HG03280 (cell line): Measurements from ENCODE around the gene NEO1.

Source experiments
- ATAC-seq: cut with Tn5 transposase; IDR thresholded peaks from one replicate; pipeline ENCODE4 v1.9.1; 2021; ENCODE audit warnings: mild to moderate bottlenecking, moderate library complexity; ENCODE audit not compliant: unreplicated experiment

The NEO1 gene

GRCh38 chr15:73346735-73347312 lies 294.6 kb downstream of the NEO1 start:
- ATAC-seq = no peak

- ATAC-seq = no peak
Measured at GRCh38 chr15:73349191-73349590, 296.9 kb downstream of the NEO1 start.

GRCh38 chr15:73352082-73352481 lies 299.8 kb downstream of the NEO1 start:
- no peak for ATAC-seq

GRCh38 chr15:73353734-73354133 lies 301.5 kb downstream of the NEO1 start:
- ATAC-seq = no peak

GRCh38 chr15:73354241-73354640 lies 302.0 kb downstream of the NEO1 start:
- ATAC-seq = no peak
